ENCODE measurements around the gene ZCCHC18.

GRCh38 chrX:104112326-104112951 is at the start of gene ZCCHC18:
- no peak for TF ChIP-seq CTCF (IDR thresholded peaks at IDR 0.05; ENCODE audit: low read length)
- no peak for TF ChIP-seq EZH2 (IDR thresholded peaks at IDR 0.05; ENCODE audit: borderline replicate concordance, low read length)

All from OCI-LY1 (cell line).